CD4-positive, alpha-beta T cell (primary cell): ENCODE data around the gene MGST3. TPM values are rescaled to one million over a fixed set of nuclear protein-coding genes. Genes with fewer than 3 reads are reported as not detected.
"Not testable (repeated sequence)": the region's sequence is repeated elsewhere in the genome, so short reads cannot be mapped to it uniquely, and the experiment has no call there.

Experiments
- ATAC-seq: fragments of 200-7000 bp; cut with Tn5 transposase; one replicate; pipeline ENCODE4 v1.10.0; 2022; ENCODE audit warnings: mild to moderate bottlenecking; ENCODE audit not compliant: poor library complexity
- CTCF ChIA-PET: fragments of 350-600 bp; sonication (Branson Sonifier 250); formaldehyde crosslinking; loops from one replicate; lab custom pipeline; 2021; ENCODE audit warnings: antibody characterized with exemption, inconsistent platforms; lab: Charles Lee
- POLR2A ChIA-PET: fragments of 350-600 bp; sonication (Branson Sonifier 250); formaldehyde crosslinking; loops from one replicate; lab custom pipeline; 2021; ENCODE audit warnings: antibody characterized with exemption, inconsistent platforms; lab: Charles Lee
- DNase-seq, 14 experiments: peaks; one replicate each; pipeline ENCODE4 v3.0.0-alpha.2; 2013 to 2020; ENCODE audit warnings: mixed read lengths in 2 of 14
- H3K27ac ChIP-seq, 2 donors: one replicate each; pipeline versions ENCODE4 v1.5.1 to v1.7.0; 2013; ENCODE audit warnings: low read length in 2 of 2, low read depth in 1 of 2, mild to moderate bottlenecking in 1 of 2
- H3K27me3 ChIP-seq, 2 experiments: 1 replicate in 1 of 2; 2 replicates in 1 of 2; pipeline versions ENCODE4 v1.6.1 to v1.7.0; 2013; ENCODE audit warnings: low read length in 2 of 2, control low read depth in 1 of 2, mild to moderate bottlenecking in 1 of 2, moderate library complexity in 1 of 2; ENCODE audit not compliant: insufficient read depth in 2 of 2, control insufficient read depth in 1 of 2
- H3K36me3 ChIP-seq: one replicate; pipeline ENCODE4 v1.6.1; 2013; ENCODE audit warnings: low read length, control low read depth; ENCODE audit not compliant: insufficient read depth
- H3K4me1 ChIP-seq: one replicate; pipeline ENCODE4 v1.6.1; 2013; ENCODE audit warnings: low read length, control low read depth; ENCODE audit not compliant: insufficient read depth
- H3K4me3 ChIP-seq: one replicate; pipeline ENCODE4 v1.5.1; 2013; ENCODE audit warnings: mild to moderate bottlenecking, low read length, moderate library complexity
- H3K9me3 ChIP-seq, 2 experiments: 1 replicate in 1 of 2; 2 replicates in 1 of 2; pipeline versions ENCODE4 v1.6.1 to v1.7.0; 2013; ENCODE audit warnings: low read length in 2 of 2, mild to moderate bottlenecking in 2 of 2, control low read depth in 1 of 2, moderate library complexity in 1 of 2; ENCODE audit not compliant: control insufficient read depth in 1 of 2, insufficient read depth in 1 of 2
- H3K27ac Mint-ChIP-seq: one replicate; pipeline ENCODE4 v1.8.0; 2020; ENCODE audit warnings: mixed read lengths
- H3K27me3 Mint-ChIP-seq: one replicate; pipeline ENCODE4 v1.8.0; 2021; ENCODE audit warnings: mixed read lengths
- H3K36me3 Mint-ChIP-seq: one replicate; pipeline ENCODE4 v1.8.0; 2021; ENCODE audit warnings: low read depth, mixed read lengths
- H3K4me1 Mint-ChIP-seq: one replicate; pipeline ENCODE4 v1.8.0; 2021; ENCODE audit warnings: low read depth, mixed read lengths
- H3K4me3 Mint-ChIP-seq: one replicate; pipeline ENCODE4 v1.8.0; 2020; ENCODE audit warnings: mild to moderate bottlenecking, mixed read lengths
- H3K9me3 Mint-ChIP-seq: one replicate; pipeline ENCODE4 v1.8.0; 2020; ENCODE audit warnings: mixed read lengths
- intact Hi-C, 2 experiments: fragments of 100-400 bp; cut with DNase I in 1 of 2; cut with micrococcal nuclease in 1 of 2; formaldehyde crosslinking; loops; one replicate each; pipeline versions ENCODE4 v1.15.1 to v1.9.0; 2023 to 2025; cut with DNase I, micrococcal nuclease
- total RNA-seq, 174 experiments: library from RNA in 2 of 174; stranded (reverse) in 2 of 174; gene quantifications; one replicate each; pipeline ENCODE4 v1.2.3 and lab custom pipeline; 2021 to 2026
- TF ChIP-seq, protein P1 (sequence below): fragments of 200-600 bp; IDR thresholded peaks from one replicate; pipeline ENCODE4 v1.8.0; 2022; ENCODE audit warnings: antibody characterized with exemption, mild to moderate bottlenecking

Gene MGST3
- total RNA-seq, 2 experiments from 2014 or later = 22.0 to 23.5 TPM

DNA sequence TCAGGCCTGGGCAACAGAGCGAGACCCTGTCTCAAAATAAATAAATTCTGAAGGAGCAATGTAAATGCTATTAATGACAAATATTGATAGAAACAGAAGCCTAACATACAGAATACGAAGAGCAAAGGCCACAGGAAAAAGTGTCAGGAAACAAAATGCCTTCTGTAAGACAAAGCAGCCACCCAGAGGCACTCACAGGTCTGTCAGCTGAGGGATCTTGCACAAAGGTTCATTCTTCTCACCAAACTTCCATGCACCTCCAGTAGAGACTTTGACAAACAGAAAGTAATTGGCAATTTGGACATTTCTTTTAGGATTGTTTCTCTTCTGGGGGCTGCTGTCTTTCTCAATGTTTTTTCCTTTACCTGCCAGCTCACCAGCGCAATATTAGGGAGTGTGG lies 68.5 kb downstream of the MGST3 start:
- intact Hi-C loops = loop anchor here (2.0 to 5.0 kb wide), 2 partner anchors 69 to 128 kb away; partner anchors contain the start of genes TMCO1 (in 2 of the 2) and UCK2 (in 1 of the 2)

DNA sequence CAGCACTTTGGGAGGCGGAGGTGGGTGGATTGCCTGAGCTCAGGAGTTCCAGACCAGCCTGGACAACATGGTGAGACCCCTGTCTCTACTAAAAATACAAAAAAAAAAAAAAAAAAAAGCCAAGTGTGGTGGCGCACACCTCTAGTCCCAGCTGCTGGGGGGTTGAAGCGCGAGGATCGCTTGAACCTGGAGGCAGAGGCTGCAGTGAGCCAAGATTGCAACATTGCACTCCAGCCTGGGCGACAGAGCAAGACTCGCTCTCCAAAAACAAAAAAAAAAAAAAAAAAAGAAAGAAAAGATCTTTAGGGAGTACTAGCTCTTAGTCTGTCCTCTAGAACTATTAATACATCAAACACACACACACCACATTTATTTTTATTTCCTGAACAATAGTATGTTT lies 70.9 kb downstream of the MGST3 start:
- not testable (repeated sequence) for H3K27me3 ChIP-seq, H3K27ac ChIP-seq, H3K9me3 Mint-ChIP-seq, H3K9me3 ChIP-seq, H3K27ac Mint-ChIP-seq, H3K36me3 ChIP-seq, H3K4me3 ChIP-seq, DNase-seq, ATAC-seq
- peaks cover 15% of the 10 kb centered on the region for H3K4me1 ChIP-seq
- Mint-ChIP-seq H3K27me3 (peaks cover 12% of the 10 kb centered on the region), H3K4me3 (peak overlapping the region; percentile 20), H3K4me1 (peaks cover 25% of the 10 kb centered on the region), H3K36me3 (peaks cover 10% of the 10 kb centered on the region)
- CTCF ChIA-PET = interaction anchor here (0.7 kb wide), 1 partner anchor 300 kb away, joined by 3 read pairs; no protein-coding TSS in a partner anchor
- POLR2A ChIA-PET = interaction anchor here (1.2 kb wide), 1 partner anchor 67 kb away, joined by 3 read pairs; the partner anchor contains the start of gene TMCO1
- intact Hi-C loops = loop anchor here in 1 of 2 experiments (10.0 kb wide), 1 partner anchor 307 kb away; no protein-coding TSS in a partner anchor

More for the DNA sequence above, 68.5 kb downstream of the MGST3 start:
- Histone ChIP-seq H3K4me1 (peaks cover 26% of the 10 kb centered on the region), H3K36me3 (no peaks in the 10 kb centered on the region), H3K4me3 (no peak overlapping the region), H3K27me3 (no peaks in the 10 kb centered on the region), H3K9me3 (no peaks in the 10 kb centered on the region), H3K27ac (no peak overlapping the region)
- ATAC-seq = no peak
- ChIA-PET CTCF (interaction anchor here (1.1 kb wide), 1 partner anchor 14 kb away, joined by 3 read pairs; no protein-coding TSS in a partner anchor), POLR2A (interaction anchor here (2.2 kb wide), 1 partner anchor 14 kb away, joined by 13 read pairs; no protein-coding TSS in a partner anchor)
- no peak overlapping the region for H3K27ac Mint-ChIP-seq
- H3K4me1 Mint-ChIP-seq = peaks cover 45% of the 10 kb centered on the region
- DNase-seq = no peak
- peak overlapping the region; percentile 81 for H3K4me3 Mint-ChIP-seq
- H3K36me3 Mint-ChIP-seq = peaks cover 29% of the 10 kb centered on the region
- TF ChIP-seq, protein P1, sequence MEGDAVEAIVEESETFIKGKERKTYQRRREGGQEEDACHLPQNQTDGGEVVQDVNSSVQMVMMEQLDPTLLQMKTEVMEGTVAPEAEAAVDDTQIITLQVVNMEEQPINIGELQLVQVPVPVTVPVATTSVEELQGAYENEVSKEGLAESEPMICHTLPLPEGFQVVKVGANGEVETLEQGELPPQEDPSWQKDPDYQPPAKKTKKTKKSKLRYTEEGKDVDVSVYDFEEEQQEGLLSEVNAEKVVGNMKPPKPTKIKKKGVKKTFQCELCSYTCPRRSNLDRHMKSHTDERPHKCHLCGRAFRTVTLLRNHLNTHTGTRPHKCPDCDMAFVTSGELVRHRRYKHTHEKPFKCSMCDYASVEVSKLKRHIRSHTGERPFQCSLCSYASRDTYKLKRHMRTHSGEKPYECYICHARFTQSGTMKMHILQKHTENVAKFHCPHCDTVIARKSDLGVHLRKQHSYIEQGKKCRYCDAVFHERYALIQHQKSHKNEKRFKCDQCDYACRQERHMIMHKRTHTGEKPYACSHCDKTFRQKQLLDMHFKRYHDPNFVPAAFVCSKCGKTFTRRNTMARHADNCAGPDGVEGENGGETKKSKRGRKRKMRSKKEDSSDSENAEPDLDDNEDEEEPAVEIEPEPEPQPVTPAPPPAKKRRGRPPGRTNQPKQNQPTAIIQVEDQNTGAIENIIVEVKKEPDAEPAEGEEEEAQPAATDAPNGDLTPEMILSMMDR = no peak
- no peaks in the 10 kb centered on the region for H3K27me3 Mint-ChIP-seq
- H3K9me3 Mint-ChIP-seq = no peaks in the 10 kb centered on the region

- ChIA-PET CTCF (no interaction called here), POLR2A (interaction anchor here (0.6 kb wide), 1 partner anchor 328 kb away, joined by 3 read pairs; no protein-coding TSS in a partner anchor)
- no peaks in the 10 kb centered on the region for H3K9me3 Mint-ChIP-seq
- H3K27me3 Mint-ChIP-seq = peaks cover 26% of the 10 kb centered on the region
- H3K27ac ChIP-seq = no peak overlapping the region
- intact Hi-C loops = loop anchor here in 1 of 2 experiments (10.0 kb wide), 1 partner anchor 309 kb away; no protein-coding TSS in a partner anchor
- TF ChIP-seq, protein P1 = no peak
- peaks cover 0 to 5% of the 10 kb centered on the region in 2 experiments for H3K27me3 ChIP-seq
- H3K27ac Mint-ChIP-seq = no peak overlapping the region
- H3K4me1 Mint-ChIP-seq = peaks cover 10% of the 10 kb centered on the region
- DNase-seq (no peak), ATAC-seq (no peak)
- H3K4me1 ChIP-seq = peaks cover 9% of the 10 kb centered on the region
- no peak overlapping the region for H3K4me3 ChIP-seq
- H3K4me3 Mint-ChIP-seq = no peak overlapping the region
- H3K9me3 ChIP-seq = no peaks in the 10 kb centered on the region
- H3K36me3 ChIP-seq = no peaks in the 10 kb centered on the region
- H3K36me3 Mint-ChIP-seq = peaks cover 2% of the 10 kb centered on the region
Observed at GRCh38 chr1:165703648-165704047, 72.6 kb downstream of the MGST3 start.

Other genes with a start within 250 kb of the MGST3 start
- gene RXRG, start 186.1 kb upstream of the MGST3 start, total RNA-seq = not detected
- gene LRRC52, start 87.2 kb upstream of the MGST3 start, total RNA-seq = not detected
- 10 to 100 TPM; 33.9 to 35.5 TPM for gene ALDH9A1, start 67.3 kb downstream of the MGST3 start, total RNA-seq
- 10 to 100 TPM; 25.7 to 27.4 TPM for gene TMCO1, start 137.6 kb downstream of the MGST3 start, total RNA-seq
- gene UCK2, start 196.4 kb downstream of the MGST3 start, total RNA-seq = under 1 TPM; 0.67 to 0.71 TPM